Ascending aorta (tissue), 2 donors: Measurements from ENCODE around the gene RELCH. TPM values are rescaled to one million over a fixed set of nuclear protein-coding genes. Genes with fewer than 3 reads are reported as not detected.
"Not testable (repeated sequence)": the region's sequence is repeated elsewhere in the genome, so short reads cannot be mapped to it uniquely, and the experiment has no call there.

Experiments
- DNase-seq, 2 donors: peaks; one replicate each; pipeline ENCODE4 v3.0.0-alpha.2; 2019; ENCODE audit warnings: low spot score in 2 of 2
- H3K27ac ChIP-seq, 2 donors: fragments of 200-600 bp; sonication (generic); one replicate each; pipeline ENCODE4 v1.5.1; 2016 to 2017; ENCODE audit warnings: mild to moderate bottlenecking in 1 of 2
- H3K27me3 ChIP-seq: fragments of 200-600 bp; sonication (generic); one replicate; pipeline ENCODE4 v1.5.1; 2017
- H3K36me3 ChIP-seq, 2 donors: fragments of 200-600 bp; sonication (generic); one replicate each; pipeline ENCODE4 v1.5.1; 2016
- H3K4me1 ChIP-seq, 2 donors: fragments of 200-600 bp; sonication (generic); one replicate each; pipeline ENCODE4 v1.5.1; 2016 to 2017; ENCODE audit warnings: mild to moderate bottlenecking in 1 of 2
- H3K4me3 ChIP-seq, 2 donors: fragments of 200-600 bp; sonication (generic); one replicate each; pipeline ENCODE4 v1.5.1; 2016 to 2017; ENCODE audit warnings: mild to moderate bottlenecking in 1 of 2
- H3K9me3 ChIP-seq, 2 donors: fragments of 200-600 bp; sonication (generic); one replicate each; pipeline ENCODE4 v1.5.1; 2016
- intact Hi-C: fragments of 100-400 bp; cut with DNase I; formaldehyde crosslinking; loops from one replicate; pipeline ENCODE4 v1.15.1; 2023
- total RNA-seq: library from RNA; depleted of rRNA; stranded (reverse); fragments of >200 nt; gene quantifications from one replicate; pipeline ENCODE4 v1.1.0, GENCODE V29; 2016
- TF ChIP-seq, protein P1 (sequence below), 3 experiments: fragments of 200-600 bp in 2 of 3; fragments of 450-650 bp in 1 of 3; sonication (generic) in 2 of 3; IDR thresholded peaks; one replicate each; pipeline ENCODE4 v1.5.1; 2016 to 2019; ENCODE audit warnings: antibody characterized with exemption in 3 of 3, mild to moderate bottlenecking in 1 of 3, moderate library complexity in 1 of 3

The RELCH gene
- total RNA-seq, 1 donor from 2014 or later = 26.4 TPM

GRCh38 chr18:62152844-62153243 lies 34.2 kb upstream of the RELCH start:
- Histone ChIP-seq H3K4me1 (no peaks in the 10 kb centered on the region), H3K27me3 (no peaks in the 10 kb centered on the region), H3K36me3 (peaks cover 3 to 29% of the 10 kb centered on the region in 2 donors), H3K4me3 (no peak overlapping the region), H3K27ac (no peak overlapping the region), H3K9me3 (no peaks in the 10 kb centered on the region)
- DNase-seq = no peak
- TF ChIP-seq, protein P1, sequence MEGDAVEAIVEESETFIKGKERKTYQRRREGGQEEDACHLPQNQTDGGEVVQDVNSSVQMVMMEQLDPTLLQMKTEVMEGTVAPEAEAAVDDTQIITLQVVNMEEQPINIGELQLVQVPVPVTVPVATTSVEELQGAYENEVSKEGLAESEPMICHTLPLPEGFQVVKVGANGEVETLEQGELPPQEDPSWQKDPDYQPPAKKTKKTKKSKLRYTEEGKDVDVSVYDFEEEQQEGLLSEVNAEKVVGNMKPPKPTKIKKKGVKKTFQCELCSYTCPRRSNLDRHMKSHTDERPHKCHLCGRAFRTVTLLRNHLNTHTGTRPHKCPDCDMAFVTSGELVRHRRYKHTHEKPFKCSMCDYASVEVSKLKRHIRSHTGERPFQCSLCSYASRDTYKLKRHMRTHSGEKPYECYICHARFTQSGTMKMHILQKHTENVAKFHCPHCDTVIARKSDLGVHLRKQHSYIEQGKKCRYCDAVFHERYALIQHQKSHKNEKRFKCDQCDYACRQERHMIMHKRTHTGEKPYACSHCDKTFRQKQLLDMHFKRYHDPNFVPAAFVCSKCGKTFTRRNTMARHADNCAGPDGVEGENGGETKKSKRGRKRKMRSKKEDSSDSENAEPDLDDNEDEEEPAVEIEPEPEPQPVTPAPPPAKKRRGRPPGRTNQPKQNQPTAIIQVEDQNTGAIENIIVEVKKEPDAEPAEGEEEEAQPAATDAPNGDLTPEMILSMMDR (IDR thresholded peaks at IDR 0.05) = no peak
- intact Hi-C loops = no loop called here

DNA sequence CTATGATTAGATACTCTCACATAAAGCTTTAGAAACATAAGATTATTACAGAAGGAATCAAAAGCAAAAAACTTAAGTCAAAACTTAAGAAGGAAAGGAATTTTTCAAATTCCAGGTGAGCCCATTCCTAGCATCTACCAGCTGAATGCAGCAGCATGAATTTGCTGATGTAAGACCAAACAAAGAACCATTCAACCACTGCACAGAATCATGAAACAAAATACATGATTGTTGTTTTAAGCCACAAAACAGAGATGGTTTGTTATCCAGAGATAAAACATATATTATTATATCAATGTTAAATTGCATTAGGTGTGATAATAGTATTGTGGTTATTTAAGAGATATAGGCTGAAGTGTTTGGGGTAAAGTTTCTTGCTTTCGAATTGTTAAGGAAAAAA lies 29.2 kb upstream of the RELCH start:
- no peaks in the 10 kb centered on the region for H3K27me3 ChIP-seq
- H3K4me1 ChIP-seq = no peaks in the 10 kb centered on the region
- no peak overlapping the region for H3K27ac ChIP-seq
- no peak for DNase-seq
- H3K36me3 ChIP-seq = peaks cover 3 to 30% of the 10 kb centered on the region in 2 donors
- H3K4me3 ChIP-seq = no peak overlapping the region
- TF ChIP-seq, protein P1 (IDR thresholded peaks at IDR 0.05) = no peak
- no peaks in the 10 kb centered on the region for H3K9me3 ChIP-seq
- intact Hi-C loops = no loop called here

- no peaks in the 10 kb centered on the region for H3K9me3 ChIP-seq
- no peaks in the 10 kb centered on the region for H3K4me1 ChIP-seq
- H3K27me3 ChIP-seq = no peaks in the 10 kb centered on the region
- H3K27ac ChIP-seq = no peak overlapping the region
- no peak for DNase-seq
- TF ChIP-seq, protein P1 (IDR thresholded peaks at IDR 0.05) = no peak
- peaks cover 0 to 5% of the 10 kb centered on the region in 2 donors for H3K36me3 ChIP-seq
- intact Hi-C loops = no loop called here
- H3K4me3 ChIP-seq = no peak overlapping the region
Measured at GRCh38 chr18:62164310-62164709, 22.7 kb upstream of the RELCH start.

DNA sequence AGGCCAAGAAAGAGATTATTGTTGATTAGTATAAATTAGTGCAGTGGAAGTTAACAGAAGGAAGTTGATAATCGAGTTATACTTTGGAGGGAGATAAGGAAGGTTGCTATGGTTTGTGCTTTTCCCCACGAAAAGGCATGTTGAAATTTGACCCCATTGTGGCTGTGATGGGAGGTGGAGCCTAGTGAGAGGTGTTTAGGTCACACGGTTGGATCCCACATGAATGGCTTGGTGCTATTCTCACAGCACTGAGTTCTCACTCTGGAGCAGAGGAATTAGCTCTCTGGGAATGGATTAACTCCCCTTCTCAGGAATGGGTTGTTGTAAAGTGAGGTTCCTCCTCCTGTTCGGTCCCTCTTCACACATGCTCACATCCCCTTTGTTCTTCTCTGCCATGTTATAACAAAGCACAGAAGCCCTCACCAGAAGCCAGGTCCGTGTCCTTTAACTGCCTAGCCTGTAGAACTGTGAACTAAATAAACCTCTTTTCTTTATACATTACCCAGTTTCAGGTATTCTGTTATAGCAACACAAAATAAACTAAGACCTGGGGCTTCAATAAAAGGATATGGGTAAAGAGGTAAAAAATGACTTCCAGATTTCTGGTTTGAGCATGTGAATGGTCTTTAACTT lies 22.1 kb upstream of the RELCH start:
- no peaks in the 10 kb centered on the region for H3K9me3 ChIP-seq
- intact Hi-C loops = no loop called here
- TF ChIP-seq, protein P1 (IDR thresholded peaks at IDR 0.05) = no peak
- no peak overlapping the region for H3K27ac ChIP-seq
- no peaks in the 10 kb centered on the region for H3K27me3 ChIP-seq
- H3K4me3 ChIP-seq = no peak overlapping the region
- H3K36me3 ChIP-seq = peaks cover 0 to 5% of the 10 kb centered on the region in 2 donors
- no peaks in the 10 kb centered on the region for H3K4me1 ChIP-seq
- no peak for DNase-seq

DNA sequence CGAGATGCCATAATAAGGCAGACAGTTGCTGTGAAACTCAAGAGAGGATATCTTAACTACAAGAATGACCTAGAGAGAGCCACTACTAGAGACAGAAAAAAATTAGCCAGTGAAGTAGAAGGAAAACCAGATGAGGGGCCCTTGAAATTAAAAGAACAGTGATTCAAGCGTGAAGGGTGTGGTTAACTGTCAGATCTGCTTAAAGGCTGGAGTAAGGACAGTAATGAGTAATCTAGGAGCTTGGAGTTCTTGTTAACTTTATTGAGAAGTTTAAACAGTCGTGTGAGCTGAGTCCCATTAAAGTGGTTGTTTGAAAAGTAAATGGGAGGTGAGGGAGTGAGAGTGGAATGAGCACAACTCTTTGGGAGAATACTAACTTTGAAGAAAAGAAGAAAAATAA lies 21.5 kb upstream of the RELCH start:
- Histone ChIP-seq H3K36me3 (peaks cover 0 to 5% of the 10 kb centered on the region in 2 donors), H3K27ac (no peak overlapping the region), H3K4me3 (no peak overlapping the region), H3K27me3 (no peaks in the 10 kb centered on the region), H3K4me1 (no peaks in the 10 kb centered on the region), H3K9me3 (no peaks in the 10 kb centered on the region)
- TF ChIP-seq, protein P1 (IDR thresholded peaks at IDR 0.05) = no peak
- no peak for DNase-seq
- intact Hi-C loops = no loop called here

GRCh38 chr18:62166524-62166923 lies 20.5 kb upstream of the RELCH start:
- H3K9me3 ChIP-seq, H3K27me3 ChIP-seq, DNase-seq, H3K27ac ChIP-seq, H3K4me1 ChIP-seq, intact Hi-C loops, H3K4me3 ChIP-seq, H3K36me3 ChIP-seq: not testable (repeated sequence)
